Effector memory CD8-positive, alpha-beta T cell (primary cell): ENCODE measurements around the gene FGF4.
A peak's percentile ranks its signal among the peaks of the same experiment; 100 is the strongest.

Experiments used
- ATAC-seq: fragments of 150-1000 bp; cut with Tn5 transposase; replicated peaks from 2 replicates; pipeline ENCODE4 v1.10.0; 2021; ENCODE audit warnings: mild to moderate bottlenecking, moderate library complexity
- DNase-seq, 3 experiments: peaks; one replicate each; pipeline ENCODE4 v3.0.0; 2021
- H3K27ac Mint-ChIP-seq, 2 donors: one replicate each; pipeline ENCODE4 v1.8.0; 2022; ENCODE audit warnings: mild to moderate bottlenecking in 2 of 2, mixed read lengths in 2 of 2, moderate library complexity in 2 of 2
- H3K27me3 Mint-ChIP-seq, 2 donors: one replicate each; pipeline ENCODE4 v1.8.0; 2022; ENCODE audit warnings: mixed read lengths in 2 of 2
- H3K36me3 Mint-ChIP-seq: one replicate; pipeline ENCODE4 v1.8.0; 2022; ENCODE audit warnings: mild to moderate bottlenecking, moderate library complexity, mixed read lengths; ENCODE audit not compliant: insufficient read depth
- H3K4me1 Mint-ChIP-seq, 2 donors: one replicate each; pipeline ENCODE4 v1.8.0; 2022; ENCODE audit warnings: low read depth in 2 of 2, mixed read lengths in 2 of 2
- H3K4me3 Mint-ChIP-seq, 2 donors: one replicate each; pipeline ENCODE4 v1.8.0; 2022; ENCODE audit warnings: mild to moderate bottlenecking in 2 of 2, mixed read lengths in 2 of 2, moderate library complexity in 2 of 2
- H3K9me3 Mint-ChIP-seq, 2 donors: one replicate each; pipeline ENCODE4 v1.8.0; 2022; ENCODE audit warnings: mixed read lengths in 2 of 2

The FGF4 gene

GRCh38 chr11:69801513-69802335, 26.6 kb upstream of the FGF4 start:
- Mint-ChIP-seq H3K27ac (no peak overlapping the region), H3K9me3 (no peaks in the 10 kb centered on the region), H3K36me3 (no peaks in the 10 kb centered on the region), H3K4me1 (no peaks in the 10 kb centered on the region), H3K27me3 (peaks cover 11 to 16% of the 10 kb centered on the region in 2 donors), H3K4me3 (no peak overlapping the region)
- no peak for ATAC-seq
- DNase-seq = peak in 2 of 3 experiments; percentile 2 to 6

- ATAC-seq (no peak), DNase-seq (no peak)
- H3K27ac Mint-ChIP-seq = no peak overlapping the region
- H3K4me3 Mint-ChIP-seq = no peak overlapping the region
- H3K9me3 Mint-ChIP-seq = no peaks in the 10 kb centered on the region
- H3K4me1 Mint-ChIP-seq = no peaks in the 10 kb centered on the region
- peaks cover 6 to 24% of the 10 kb centered on the region in 2 donors for H3K27me3 Mint-ChIP-seq
- no peaks in the 10 kb centered on the region for H3K36me3 Mint-ChIP-seq
These were observed 25.1 kb upstream of the FGF4 start for GRCh38 chr11:69800278-69800677.

- Mint-ChIP-seq H3K4me1 (no peaks in the 10 kb centered on the region), H3K4me3 (no peak overlapping the region), H3K36me3 (no peaks in the 10 kb centered on the region), H3K27ac (no peak overlapping the region), H3K27me3 (peaks cover 5 to 24% of the 10 kb centered on the region in 2 donors), H3K9me3 (no peaks in the 10 kb centered on the region)
- DNase-seq (no peak), ATAC-seq (no peak)
These were observed 24.4 kb upstream of the FGF4 start for GRCh38 chr11:69799582-69799981.

- H3K9me3 Mint-ChIP-seq = no peaks in the 10 kb centered on the region
- H3K27me3 Mint-ChIP-seq = peaks cover 5 to 24% of the 10 kb centered on the region in 2 donors
- H3K4me3 Mint-ChIP-seq = no peak overlapping the region
- no peaks in the 10 kb centered on the region for H3K4me1 Mint-ChIP-seq
- no peak for ATAC-seq
- no peak overlapping the region for H3K27ac Mint-ChIP-seq
- DNase-seq = no peak
- H3K36me3 Mint-ChIP-seq = no peaks in the 10 kb centered on the region
These were observed 24.0 kb upstream of the FGF4 start for GRCh38 chr11:69799097-69799496.

GRCh38 chr11:69797737-69798528, 22.8 kb upstream of the FGF4 start:
- Mint-ChIP-seq H3K4me1 (peaks cover 0 to under 1% of the 10 kb centered on the region in 2 donors), H3K36me3 (no peaks in the 10 kb centered on the region), H3K9me3 (no peaks in the 10 kb centered on the region), H3K27me3 (peaks cover 8 to 29% of the 10 kb centered on the region in 2 donors), H3K4me3 (no peak overlapping the region), H3K27ac (no peak overlapping the region)
- no peak for ATAC-seq
- no peak for DNase-seq

DNA sequence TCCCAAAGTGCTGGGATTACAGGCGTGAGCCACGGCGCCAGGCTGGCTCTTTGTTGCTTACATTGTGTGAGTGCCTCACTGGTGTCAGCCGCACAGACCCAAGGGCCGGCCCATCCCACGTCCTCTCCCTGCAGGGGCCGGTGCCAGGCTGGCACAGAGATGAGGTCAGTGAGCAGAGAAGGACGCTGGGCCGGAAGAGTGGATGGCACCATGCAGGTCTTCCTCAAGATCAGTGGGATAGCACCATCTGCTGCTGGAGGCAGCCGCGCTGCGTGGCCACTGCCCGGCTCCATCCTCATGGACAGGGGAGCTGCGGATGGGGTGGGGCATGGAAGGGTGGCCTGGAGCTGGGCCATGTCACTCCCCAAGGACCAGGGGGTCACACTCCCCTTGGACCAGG, 22.0 kb upstream of the FGF4 start:
- Mint-ChIP-seq H3K4me3 (no peak overlapping the region), H3K36me3 (no peaks in the 10 kb centered on the region), H3K4me1 (peaks cover 0 to 2% of the 10 kb centered on the region in 2 donors), H3K27ac (no peak overlapping the region), H3K27me3 (peaks cover 11 to 34% of the 10 kb centered on the region in 2 donors), H3K9me3 (no peaks in the 10 kb centered on the region)
- ATAC-seq = no peak
- no peak for DNase-seq

DNA sequence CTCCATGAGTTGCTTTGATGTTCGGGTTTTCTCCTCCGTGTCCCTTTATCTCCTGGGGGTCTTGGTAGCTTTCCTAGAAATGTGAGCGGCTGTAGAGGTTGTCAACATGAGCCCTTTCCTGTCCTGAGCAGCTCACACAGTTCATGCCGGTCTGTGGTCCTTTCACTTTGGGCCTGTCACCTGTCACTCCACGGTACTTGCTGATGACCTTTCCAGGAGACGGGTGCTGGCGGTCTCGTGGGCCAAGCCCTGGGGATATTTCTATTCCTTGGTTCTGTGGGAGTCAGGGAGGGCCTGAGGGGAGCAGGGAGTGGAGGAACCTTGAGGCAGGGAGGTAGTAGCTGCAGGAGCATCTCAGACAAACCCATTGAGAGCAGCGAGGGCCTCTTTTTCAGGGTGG, 20.9 kb upstream of the FGF4 start:
- no peak for DNase-seq
- Mint-ChIP-seq H3K4me1 (peaks cover 0 to 2% of the 10 kb centered on the region in 2 donors), H3K27ac (no peak overlapping the region), H3K36me3 (no peaks in the 10 kb centered on the region), H3K4me3 (no peak overlapping the region), H3K27me3 (peaks cover 9 to 27% of the 10 kb centered on the region in 2 donors), H3K9me3 (no peaks in the 10 kb centered on the region)
- no peak for ATAC-seq

GRCh38 chr11:69791276-69792180, 16.4 kb upstream of the FGF4 start:
- H3K9me3 Mint-ChIP-seq = no peaks in the 10 kb centered on the region
- H3K27me3 Mint-ChIP-seq = peaks cover 11 to 37% of the 10 kb centered on the region in 2 donors
- DNase-seq (no peak), ATAC-seq (no peak)
- no peaks in the 10 kb centered on the region for H3K36me3 Mint-ChIP-seq
- peaks cover 0 to 2% of the 10 kb centered on the region in 2 donors for H3K4me1 Mint-ChIP-seq
- H3K4me3 Mint-ChIP-seq = no peak overlapping the region
- no peak overlapping the region for H3K27ac Mint-ChIP-seq

- H3K4me3 Mint-ChIP-seq = no peak overlapping the region
- H3K9me3 Mint-ChIP-seq = no peaks in the 10 kb centered on the region
- peaks cover 0 to 2% of the 10 kb centered on the region in 2 donors for H3K4me1 Mint-ChIP-seq
- no peaks in the 10 kb centered on the region for H3K36me3 Mint-ChIP-seq
- H3K27me3 Mint-ChIP-seq = peaks cover 11 to 28% of the 10 kb centered on the region in 2 donors
- H3K27ac Mint-ChIP-seq = no peak overlapping the region
- ATAC-seq (no peak), DNase-seq (no peak)
These were observed 13.8 kb upstream of the FGF4 start for GRCh38 chr11:69788956-69789355.

DNA sequence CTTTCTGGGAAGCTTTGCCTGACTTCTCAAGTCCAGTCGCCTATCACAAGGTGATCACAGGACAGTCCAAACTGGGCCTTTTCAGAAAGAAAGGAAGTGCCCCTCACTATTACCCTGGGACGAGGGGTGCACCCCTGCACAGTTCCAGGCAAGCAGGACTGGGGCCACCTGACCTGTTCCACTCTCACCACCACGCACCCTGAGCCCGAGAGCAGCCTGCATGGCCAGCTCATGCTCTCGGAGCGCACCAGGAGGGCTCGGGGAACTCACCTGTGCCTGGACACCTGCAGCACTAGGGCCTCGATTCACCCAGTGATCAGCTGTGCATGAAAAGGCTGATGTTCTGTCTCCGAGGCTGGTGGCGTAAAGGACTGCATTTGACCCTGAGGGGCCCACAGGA, 12.8 kb upstream of the FGF4 start:
- Mint-ChIP-seq H3K27ac (no peak overlapping the region), H3K4me1 (peaks cover 0 to 2% of the 10 kb centered on the region in 2 donors), H3K36me3 (no peaks in the 10 kb centered on the region), H3K4me3 (no peak overlapping the region), H3K9me3 (no peaks in the 10 kb centered on the region), H3K27me3 (peaks cover 8 to 23% of the 10 kb centered on the region in 2 donors)
- ATAC-seq = no peak
- DNase-seq = no peak

GRCh38 chr11:69787457-69787856, 12.3 kb upstream of the FGF4 start:
- no peak overlapping the region for H3K27ac Mint-ChIP-seq
- H3K36me3 Mint-ChIP-seq = no peaks in the 10 kb centered on the region
- ATAC-seq (no peak), DNase-seq (no peak)
- no peak overlapping the region for H3K4me3 Mint-ChIP-seq
- H3K27me3 Mint-ChIP-seq = peaks cover 5 to 19% of the 10 kb centered on the region in 2 donors
- H3K9me3 Mint-ChIP-seq = no peaks in the 10 kb centered on the region
- no peaks in the 10 kb centered on the region for H3K4me1 Mint-ChIP-seq

GRCh38 chr11:69781241-69781640, 6.1 kb upstream of the FGF4 start:
- Mint-ChIP-seq H3K27me3 (peaks cover 24 to 27% of the 10 kb centered on the region in 2 donors), H3K9me3 (no peaks in the 10 kb centered on the region)

GRCh38 chr11:69778373-69778772, 3.2 kb upstream of the FGF4 start:
- Mint-ChIP-seq H3K9me3 (no peaks in the 10 kb centered on the region), H3K4me1 (no peaks in the 10 kb centered on the region), H3K27ac (no peak overlapping the region), H3K36me3 (no peaks in the 10 kb centered on the region), H3K4me3 (no peak overlapping the region), H3K27me3 (peaks cover 27 to 37% of the 10 kb centered on the region in 2 donors)
- DNase-seq = no peak
- no peak for ATAC-seq

More at GRCh38 chr11:69781241-69781640, 6.1 kb upstream of the FGF4 start:
- ATAC-seq (no peak), DNase-seq (no peak)
- Mint-ChIP-seq H3K4me3 (no peak overlapping the region), H3K4me1 (no peaks in the 10 kb centered on the region), H3K36me3 (no peaks in the 10 kb centered on the region), H3K27ac (no peak overlapping the region)
